ENCODE results near the gene IFNLR1.

DNA sequence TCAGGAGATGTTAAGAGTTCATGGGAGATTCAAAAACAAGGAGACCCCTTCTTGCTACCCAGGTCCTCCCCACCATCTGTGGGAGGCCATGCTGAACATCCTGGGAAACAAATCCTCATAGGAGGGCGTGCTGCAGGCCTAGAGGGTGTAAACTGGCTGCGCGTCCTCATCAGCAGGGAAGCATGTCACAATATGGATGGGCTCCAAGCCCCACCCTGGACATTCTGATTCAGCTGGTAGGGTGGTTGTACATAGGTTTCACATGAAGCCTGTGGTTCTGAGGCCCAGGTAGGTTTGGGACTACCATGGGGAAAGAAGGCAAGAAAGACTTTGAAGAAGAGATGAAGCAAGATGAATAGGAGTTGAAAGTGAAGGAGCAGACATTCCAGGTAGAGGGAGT, 44.6 kb upstream of the IFNLR1 start:
- TF ChIP-seq GATA2 (IDR thresholded peaks at IDR 0.05; ENCODE audit: insufficient read depth, insufficient read length, low read depth, low read length) = no peak
- TF ChIP-seq, protein P1, sequence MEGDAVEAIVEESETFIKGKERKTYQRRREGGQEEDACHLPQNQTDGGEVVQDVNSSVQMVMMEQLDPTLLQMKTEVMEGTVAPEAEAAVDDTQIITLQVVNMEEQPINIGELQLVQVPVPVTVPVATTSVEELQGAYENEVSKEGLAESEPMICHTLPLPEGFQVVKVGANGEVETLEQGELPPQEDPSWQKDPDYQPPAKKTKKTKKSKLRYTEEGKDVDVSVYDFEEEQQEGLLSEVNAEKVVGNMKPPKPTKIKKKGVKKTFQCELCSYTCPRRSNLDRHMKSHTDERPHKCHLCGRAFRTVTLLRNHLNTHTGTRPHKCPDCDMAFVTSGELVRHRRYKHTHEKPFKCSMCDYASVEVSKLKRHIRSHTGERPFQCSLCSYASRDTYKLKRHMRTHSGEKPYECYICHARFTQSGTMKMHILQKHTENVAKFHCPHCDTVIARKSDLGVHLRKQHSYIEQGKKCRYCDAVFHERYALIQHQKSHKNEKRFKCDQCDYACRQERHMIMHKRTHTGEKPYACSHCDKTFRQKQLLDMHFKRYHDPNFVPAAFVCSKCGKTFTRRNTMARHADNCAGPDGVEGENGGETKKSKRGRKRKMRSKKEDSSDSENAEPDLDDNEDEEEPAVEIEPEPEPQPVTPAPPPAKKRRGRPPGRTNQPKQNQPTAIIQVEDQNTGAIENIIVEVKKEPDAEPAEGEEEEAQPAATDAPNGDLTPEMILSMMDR (IDR thresholded peaks at IDR 0.05; ENCODE audit: extremely low read depth in 1 of 2, insufficient read depth in 1 of 2, low read depth in 1 of 2, low read length in 2 of 2) = no peak
- TF ChIP-seq MYC (IDR thresholded peaks at IDR 0.05; ENCODE audit: low read depth, low read length) = no peak

Measured in endothelial cell of umbilical vein (primary cell).